RPMI7951 (cell line): ENCODE measurements around the gene MRTO4. TPM values are rescaled to one million over a fixed set of nuclear protein-coding genes. Genes with fewer than 3 reads are reported as not detected.
"Not testable (repeated sequence)": the region's sequence is repeated elsewhere in the genome, so short reads cannot be mapped to it uniquely, and the experiment has no call there.

Source experiments
- DNase-seq: peaks from one replicate; pipeline ENCODE4 v3.0.0-alpha.2; 2012; ENCODE audit warnings: low read depth
- total RNA-seq: library from RNA; depleted of rRNA; stranded (reverse); fragments of >200 nt; shearing (Covaris generic); gene quantifications from 2 replicates; pipeline ENCODE4 v1.2.3, GENCODE V29; 2014

The MRTO4 gene
- total RNA-seq, 1 experiment from 2014 or later, result 42.5 TPM

GRCh38 chr1:19269427-19270342 is 18.1 kb downstream of the MRTO4 start:
- not testable (repeated sequence) for DNase-seq

- DNase-seq, result not testable (repeated sequence)
These were observed 18.7 kb downstream of the MRTO4 start for GRCh38 chr1:19270343-19270730.

- no peak for DNase-seq
These were observed 20.5 kb downstream of the MRTO4 start for GRCh38 chr1:19272064-19272463.

- DNase-seq, result no peak
These were observed 21.7 kb downstream of the MRTO4 start for GRCh38 chr1:19273106-19273843.

GRCh38 chr1:19273844-19274531 is 22.4 kb downstream of the MRTO4 start:
- peak; percentile 22 for DNase-seq

DNA sequence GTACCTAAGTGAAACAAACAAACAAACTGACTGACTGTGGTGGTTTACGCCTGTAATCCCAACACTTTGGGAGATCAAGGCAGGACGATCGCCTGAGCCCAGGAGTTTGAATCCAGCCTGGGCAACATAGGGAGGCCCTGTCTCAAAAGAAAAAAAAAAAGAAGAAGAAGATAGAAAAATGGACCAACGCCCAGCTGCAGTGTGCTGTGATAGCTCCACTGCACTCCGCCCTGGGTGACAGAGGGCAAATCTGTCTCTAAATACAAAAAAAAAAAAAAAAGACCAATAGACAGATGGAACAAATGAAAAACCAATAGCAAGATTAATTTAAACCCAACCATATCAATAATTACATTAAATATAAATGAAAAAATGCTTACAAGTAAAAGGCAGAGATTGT is 23.0 kb downstream of the MRTO4 start:
- no peak for DNase-seq

DNA sequence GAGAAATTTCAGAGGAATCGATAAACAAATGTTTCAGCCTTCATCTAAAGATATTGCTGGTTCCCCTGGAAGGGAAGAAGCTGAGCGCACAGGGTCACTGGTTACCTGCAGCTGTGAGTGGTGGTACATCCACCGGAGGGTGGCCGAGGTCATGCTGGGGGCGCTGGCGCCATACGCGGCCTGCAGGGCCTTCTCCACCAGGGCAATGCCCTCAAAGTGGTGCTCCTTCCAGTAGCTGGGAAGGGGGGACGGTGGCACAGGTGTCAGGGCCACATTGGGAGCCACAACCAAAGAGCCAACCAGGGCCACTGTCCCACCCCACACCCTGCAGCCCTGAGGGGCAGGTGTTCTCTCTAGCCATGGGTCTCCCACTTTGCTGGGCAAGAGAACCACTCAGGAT is 32.3 kb downstream of the MRTO4 start:
- no peak for DNase-seq

DNA sequence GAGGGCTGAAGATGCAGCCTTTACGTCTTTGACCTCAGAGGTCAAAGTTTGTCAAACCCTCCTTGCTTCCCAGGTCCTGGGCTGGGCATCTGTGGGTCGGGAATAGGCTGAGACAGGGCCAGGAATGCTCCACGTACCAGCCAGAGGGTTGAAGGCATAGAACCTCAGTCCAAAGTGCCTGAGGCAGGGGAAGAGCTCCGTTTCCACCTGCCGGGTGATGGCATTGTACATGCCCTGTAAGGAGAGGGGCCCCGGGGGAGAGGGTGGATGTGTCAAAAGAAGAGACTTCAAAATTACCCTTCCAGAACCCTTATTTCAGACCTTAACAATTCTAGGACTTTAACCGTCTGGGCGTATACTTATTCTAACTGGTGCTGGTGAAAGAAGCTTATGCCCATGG is 33.3 kb downstream of the MRTO4 start:
- no peak for DNase-seq

DNA sequence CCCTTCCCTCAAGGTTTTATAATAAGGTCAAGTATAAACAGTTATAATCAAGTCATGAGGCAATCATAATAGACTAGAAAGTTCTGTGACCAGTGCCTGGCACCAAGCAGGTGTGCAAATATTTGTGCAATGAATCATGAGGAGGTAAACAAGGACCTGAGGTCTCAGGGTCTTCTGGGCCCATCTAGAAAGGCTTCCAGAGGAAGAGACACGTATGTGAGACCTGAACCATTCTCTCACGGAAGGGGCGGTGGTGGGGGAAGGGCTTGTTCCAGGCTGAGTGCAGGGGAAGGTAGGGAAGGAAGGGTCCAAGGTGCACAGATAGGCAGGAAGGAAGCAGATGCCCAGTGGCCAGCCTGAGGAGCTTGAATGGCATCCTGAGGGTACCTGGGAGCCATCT is 33.8 kb downstream of the MRTO4 start:
- DNase-seq, result not testable (repeated sequence)

DNA sequence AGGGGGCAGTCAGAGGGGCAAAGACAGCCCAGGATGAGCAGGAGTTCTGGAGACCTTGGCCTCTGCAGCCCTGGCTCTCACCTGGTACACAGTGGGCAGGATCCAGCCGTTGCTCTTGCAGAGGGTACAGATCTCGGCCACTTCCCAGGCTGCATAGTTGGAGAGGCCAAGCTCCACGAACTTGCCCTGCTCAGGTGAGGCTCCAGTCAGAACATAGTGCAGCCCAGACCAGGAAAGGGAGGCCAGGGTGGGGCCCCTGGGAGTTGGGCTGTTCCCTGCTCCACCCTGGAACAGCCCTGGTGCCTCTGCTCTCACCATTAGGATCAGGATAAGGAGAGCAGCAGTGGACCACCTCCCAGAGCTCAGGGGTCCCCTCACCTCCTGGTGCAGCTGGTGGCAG is 34.2 kb downstream of the MRTO4 start:
- not testable (repeated sequence) for DNase-seq

GRCh38 chr1:19287436-19288185 is 36.0 kb downstream of the MRTO4 start:
- DNase-seq, result no peak

- peak; percentile 59 for DNase-seq
These were observed 37.0 kb downstream of the MRTO4 start, which contains the start of gene AKR7A3 for GRCh38 chr1:19288324-19289241. Gene AKR7A3, minus strand, starts transcription at chr1:19288770. Its CDS starts 61 bp downstream, at chr1:19288709.

- peak; percentile 15 for DNase-seq
These were observed 37.6 kb downstream of the MRTO4 start for GRCh38 chr1:19289244-19289643.

DNA sequence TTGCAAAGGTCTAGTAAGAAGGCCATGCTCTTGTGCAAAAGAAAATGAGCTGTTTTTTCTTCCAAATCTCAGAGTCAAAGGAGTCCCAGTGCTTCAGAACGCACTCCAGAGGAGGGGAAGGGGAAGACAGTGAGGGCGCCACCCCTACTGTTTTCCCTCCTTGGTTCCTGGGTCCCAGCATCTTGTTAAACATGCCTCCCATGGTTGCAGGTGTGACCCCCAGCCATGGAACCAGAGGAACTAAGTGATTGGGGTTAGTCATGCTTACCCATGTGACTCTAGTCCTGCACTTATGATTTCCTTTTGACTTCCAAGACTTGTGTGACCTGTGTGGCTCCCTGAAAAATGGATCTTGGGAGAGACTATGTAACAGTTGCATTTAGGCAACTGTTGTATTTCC is 43.0 kb downstream of the MRTO4 start:
- DNase-seq, result no peak

- no peak for DNase-seq
These were observed 48.6 kb downstream of the MRTO4 start for GRCh38 chr1:19300211-19300610.

- not testable (repeated sequence) for DNase-seq
These were observed 52.5 kb downstream of the MRTO4 start for GRCh38 chr1:19304081-19304480.

DNA sequence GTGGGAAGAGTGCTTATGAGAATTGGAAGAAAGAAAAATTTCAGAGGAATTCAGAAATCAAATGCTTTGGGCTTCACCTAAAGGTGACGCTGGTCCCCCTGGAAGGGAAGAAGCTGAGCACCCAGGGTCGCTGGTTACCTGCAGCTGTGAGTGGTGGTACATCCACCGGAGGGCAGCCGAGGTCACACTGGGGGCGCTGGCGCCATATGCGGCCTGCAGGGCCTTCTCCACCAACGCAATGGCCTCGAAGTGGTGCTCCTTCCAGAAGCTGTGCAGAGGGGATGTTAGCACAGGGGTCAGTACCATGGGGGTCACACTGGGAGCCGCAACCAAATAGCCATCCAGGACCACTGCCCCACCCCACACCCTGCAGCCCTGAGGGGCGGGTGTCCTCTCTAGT is 54.3 kb downstream of the MRTO4 start:
- no peak for DNase-seq

- DNase-seq, result no peak
These were observed 55.3 kb downstream of the MRTO4 start for GRCh38 chr1:19306941-19307340.

DNA sequence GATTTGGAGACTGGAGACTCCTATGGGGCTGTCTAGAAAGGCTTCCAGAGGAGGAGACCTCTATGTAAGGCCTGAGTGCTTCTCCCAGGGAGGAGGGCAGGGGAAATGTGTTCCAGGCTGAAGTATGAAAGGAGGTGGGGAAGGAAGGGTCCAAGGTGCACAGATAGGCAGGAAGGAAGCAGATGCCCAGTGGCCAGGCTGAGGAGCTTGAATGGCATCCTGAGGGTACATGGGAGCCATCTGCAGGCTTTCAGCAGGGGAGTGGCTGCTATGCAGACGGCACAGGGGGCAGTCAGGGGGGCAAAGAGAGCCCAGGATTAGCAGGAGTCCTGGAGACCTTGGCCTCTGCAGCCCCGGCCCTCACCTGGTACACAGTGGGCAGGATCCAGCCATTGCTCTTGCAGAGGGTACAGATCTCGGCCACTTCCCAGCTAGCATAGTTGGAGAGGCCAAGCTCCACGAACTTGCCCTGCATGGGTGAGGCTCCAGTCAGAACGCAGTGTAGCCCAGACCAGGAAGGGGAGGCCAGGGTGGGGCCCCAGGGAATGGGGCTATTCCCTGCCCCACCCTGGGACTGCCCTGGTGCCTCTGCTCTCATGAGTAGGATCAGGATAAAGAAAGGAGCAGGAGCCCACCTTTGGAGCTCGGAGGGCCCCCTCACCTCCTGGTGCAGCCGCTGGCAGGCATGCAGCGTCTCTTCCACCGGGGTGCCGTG is 56.3 kb downstream of the MRTO4 start:
- no peak for DNase-seq

DNA sequence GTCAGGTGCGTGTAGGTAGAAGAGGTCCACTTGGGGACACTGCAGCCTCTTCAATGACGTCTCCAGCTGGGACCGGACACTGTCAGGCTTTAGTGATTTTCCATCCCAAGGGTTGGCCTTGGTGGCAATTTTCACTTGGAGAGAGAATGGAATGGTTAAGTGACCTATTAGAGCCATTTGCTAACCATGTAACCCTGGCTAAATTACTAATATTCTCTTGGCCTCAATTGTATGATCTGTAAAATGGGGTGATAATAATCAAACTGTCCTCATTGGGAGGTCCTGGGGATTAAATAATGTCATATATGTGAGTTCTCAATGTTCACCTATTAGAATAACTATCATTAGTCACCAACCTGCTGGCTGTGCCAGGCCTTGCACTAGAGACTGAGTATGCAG is 56.9 kb downstream of the MRTO4 start:
- DNase-seq, result no peak
